Measurements from ENCODE around the gene MROH9. TPM values are rescaled to one million over a fixed set of nuclear protein-coding genes. Genes with fewer than 3 reads are reported as not detected.

MROH9 gene
- total RNA-seq, 4 donors from 2014 or later = not detected

GRCh38 chr1:171014880-171015279 lies 79.5 kb downstream of the MROH9 start:
- 30 to 56% methylated on average over 4 of the region's 4 CpGs for WGBS, 2 donors (ENCODE audit: low coverage in 1 of 2)

GRCh38 chr1:171017426-171017825 lies 82.1 kb downstream of the MROH9 start:
- no peaks in the 10 kb centered on the region for H3K9me3 ChIP-seq
- H3K4me3 ChIP-seq = no peak overlapping the region
- TF ChIP-seq EP300 (IDR thresholded peaks at IDR 0.05) = no peak
- no peak for TF ChIP-seq POLR2AphosphoS5 (IDR thresholded peaks at IDR 0.05)
- no peak for TF ChIP-seq CTCF (IDR thresholded peaks at IDR 0.05)
- TF ChIP-seq POLR2A (IDR thresholded peaks at IDR 0.05) = no peak
- no peak for ATAC-seq
- no peak overlapping the region for H3K27ac ChIP-seq
- WGBS, 2 donors (ENCODE audit: low coverage in 1 of 2) = no CpG with 5 or more reads among the region's 2 CpGs
- peaks cover 9% of the 10 kb centered on the region for H3K27me3 ChIP-seq
- no peaks in the 10 kb centered on the region for H3K36me3 ChIP-seq
- no peaks in the 10 kb centered on the region for H3K4me1 ChIP-seq

More at GRCh38 chr1:171014880-171015279, 79.5 kb downstream of the MROH9 start:
- Histone ChIP-seq H3K27ac (no peak overlapping the region), H3K36me3 (no peaks in the 10 kb centered on the region), H3K27me3 (peaks cover 9% of the 10 kb centered on the region), H3K4me1 (no peaks in the 10 kb centered on the region), H3K4me3 (no peak overlapping the region), H3K9me3 (no peaks in the 10 kb centered on the region)
- TF ChIP-seq POLR2AphosphoS5 (IDR thresholded peaks at IDR 0.05) = no peak
- no peak for TF ChIP-seq EP300 (IDR thresholded peaks at IDR 0.05)
- TF ChIP-seq POLR2A (IDR thresholded peaks at IDR 0.05) = no peak
- no peak for TF ChIP-seq CTCF (IDR thresholded peaks at IDR 0.05)
- no peak for ATAC-seq

- H3K4me3 ChIP-seq = no peak overlapping the region
- H3K36me3 ChIP-seq = no peaks in the 10 kb centered on the region
- 37 to 61% methylated on average over 3 to 4 of the region's 4 CpGs for WGBS, 2 donors (ENCODE audit: low coverage in 1 of 2)
- no peak for ATAC-seq
- H3K9me3 ChIP-seq = no peaks in the 10 kb centered on the region
- H3K27me3 ChIP-seq = peaks cover 9% of the 10 kb centered on the region
- H3K27ac ChIP-seq = no peak overlapping the region
- no peaks in the 10 kb centered on the region for H3K4me1 ChIP-seq
- TF ChIP-seq CTCF (IDR thresholded peaks at IDR 0.05) = no peak
- no peak for TF ChIP-seq EP300 (IDR thresholded peaks at IDR 0.05)
- TF ChIP-seq POLR2A (IDR thresholded peaks at IDR 0.05) = no peak
- no peak for TF ChIP-seq POLR2AphosphoS5 (IDR thresholded peaks at IDR 0.05)
Observed at GRCh38 chr1:171019971-171020370, 84.6 kb downstream of the MROH9 start.

DNA sequence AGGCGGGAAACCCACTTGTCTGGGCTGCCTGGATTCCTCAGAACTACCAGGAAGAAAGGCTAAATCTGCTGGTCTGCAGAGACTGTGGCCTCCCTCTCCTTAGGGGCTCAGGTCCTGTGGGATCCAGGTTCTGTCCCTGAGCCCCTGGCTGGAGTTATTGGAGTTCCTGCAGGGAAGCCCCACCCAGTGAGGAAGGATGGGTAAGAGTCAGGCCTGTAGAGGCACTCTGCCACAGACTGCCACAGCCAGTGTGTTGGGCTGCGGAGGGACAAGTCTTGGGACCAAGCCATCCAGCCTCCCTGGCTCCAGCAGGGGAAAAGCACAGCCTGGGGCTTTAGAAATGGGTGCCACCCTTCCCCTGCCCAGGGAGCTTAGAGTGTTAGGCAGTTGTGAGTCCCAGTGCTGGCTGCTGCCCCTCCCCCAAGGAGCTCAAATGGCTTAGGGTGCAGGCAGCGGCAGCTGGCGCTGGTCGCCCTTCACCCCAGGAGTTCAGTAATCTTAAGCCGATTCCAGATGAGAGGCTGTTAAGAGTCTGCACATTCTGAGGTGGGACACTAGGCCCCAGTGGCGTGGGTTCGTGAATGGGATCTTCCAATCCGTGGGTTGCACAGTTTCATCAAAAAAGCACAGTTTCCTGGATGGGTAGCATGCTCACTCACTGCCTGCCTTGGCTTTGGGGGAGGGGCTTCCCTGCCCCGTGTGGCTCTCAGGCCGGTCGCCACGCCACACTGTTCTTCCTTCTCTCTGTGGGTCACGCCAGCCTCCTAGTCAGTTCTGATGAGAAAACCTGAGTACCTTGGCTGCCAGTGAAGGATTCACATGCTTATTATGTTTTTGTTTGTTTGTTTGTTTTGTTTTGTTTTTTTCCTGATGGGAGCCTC lies 97.7 kb downstream of the MROH9 start:
- Histone ChIP-seq H3K36me3 (no peaks in the 10 kb centered on the region), H3K4me1 (no peaks in the 10 kb centered on the region), H3K9me3 (no peaks in the 10 kb centered on the region), H3K27ac (no peak overlapping the region), H3K4me3 (no peak overlapping the region), H3K27me3 (peaks cover 18% of the 10 kb centered on the region)
- no peak for TF ChIP-seq POLR2A (IDR thresholded peaks at IDR 0.05)
- no peak for TF ChIP-seq POLR2AphosphoS5 (IDR thresholded peaks at IDR 0.05)
- TF ChIP-seq CTCF (IDR thresholded peaks at IDR 0.05) = no peak
- TF ChIP-seq EP300 (IDR thresholded peaks at IDR 0.05) = no peak
- 29 to 60% methylated on average over 1 to 7 of the region's 14 CpGs for WGBS, 2 donors (ENCODE audit: low coverage in 1 of 2)
- ATAC-seq = no peak

GRCh38 chr1:171037626-171038025 lies 102.3 kb downstream of the MROH9 start:
- Histone ChIP-seq H3K36me3 (no peaks in the 10 kb centered on the region), H3K27me3 (peaks cover 10% of the 10 kb centered on the region), H3K4me1 (no peaks in the 10 kb centered on the region), H3K4me3 (no peak overlapping the region), H3K9me3 (no peaks in the 10 kb centered on the region), H3K27ac (no peak overlapping the region)
- WGBS, 2 donors (ENCODE audit: low coverage in 1 of 2) = 28% methylated on average over 1 of the region's 1 CpG
- TF ChIP-seq CTCF (IDR thresholded peaks at IDR 0.05) (no peak), EP300 (IDR thresholded peaks at IDR 0.05) (no peak), POLR2A (IDR thresholded peaks at IDR 0.05) (no peak), POLR2AphosphoS5 (IDR thresholded peaks at IDR 0.05) (no peak)
- no peak for ATAC-seq

Data from gastroesophageal sphincter (tissue), 4 donors.